Measurements from ENCODE around the gene GPANK1. TPM values are rescaled to one million over a fixed set of nuclear protein-coding genes. Genes with fewer than 3 reads are reported as not detected.

Gene GPANK1
- total and polyA plus RNA-seq, 2 of the 13 experiments (the other 11 are each of a cell fraction or from before 2014, with no cell fraction given), result 15.4 to 22.8 TPM

- TF ChIP-seq ZNF691 (CRISPR knock-in tag; IDR thresholded peaks at IDR 0.05; ENCODE audit: borderline replicate concordance, low read depth) (0 out of 2 replicates have a peak, but pooled peaks have one; percentile 10), SKIL (CRISPR knock-in tag; IDR thresholded peaks at IDR 0.05; ENCODE audit: borderline replicate concordance) (0 out of 2 replicates have a peak, but pooled peaks have one; percentile 17), MXI1 (IDR thresholded peaks at IDR 0.05; ENCODE audit: borderline replicate concordance, low read depth, low read length) (peak; percentile 90; the same call in 1 of the 3 replicates), GRHL1 (CRISPR knock-in tag; conservative IDR thresholded peaks at IDR 0.05) (no peak), ZNF451 (CRISPR knock-in tag; IDR thresholded peaks at IDR 0.05) (no peak), ELK4 (CRISPR knock-in tag; IDR thresholded peaks at IDR 0.05; ENCODE audit: borderline replicate concordance) (no peak), ZNF225 (CRISPR knock-in tag; IDR thresholded peaks at IDR 0.05) (no peak), SRSF9 (IDR thresholded peaks at IDR 0.05; ENCODE audit: borderline replicate concordance, insufficient read depth, low read depth, low read length, poor library complexity, severe bottlenecking) (no peak), ZNF281 (CRISPR knock-in tag; IDR thresholded peaks at IDR 0.05; ENCODE audit: borderline replicate concordance) (no peak), HHEX (CRISPR knock-in tag; IDR thresholded peaks at IDR 0.05) (peak; percentile 42; the same call in 1 of the 2 replicates), ZNF687 (CRISPR knock-in tag; IDR thresholded peaks at IDR 0.05) (peak; percentile 89), ZNF788 (CRISPR knock-in tag; IDR thresholded peaks at IDR 0.05; ENCODE audit: borderline replicate concordance) (peak; percentile 79; the same call in 1 of the 2 replicates)
These were observed 38.3 kb upstream of the GPANK1 start, which contains the start of gene ABHD16A (continued) for GRCh38 chr6:31702819-31703716.

All from HepG2 (cell line).